OCI-LY1 (cell line): Measurements from ENCODE around the gene HUS1.

ENCODE experiments used
- CTCF ChIP-seq: fragments of 200-600 bp; sonication (generic), shearing (Covaris generic); IDR thresholded peaks from 2 replicates; pipeline ENCODE4 v1.5.1; 2017; ENCODE audit warnings: mild to moderate bottlenecking, antibody characterized with exemption, low read length, moderate library complexity, mixed read lengths
- EZH2 ChIP-seq: fragments of 200-600 bp; sonication (generic), shearing (Covaris generic); IDR thresholded peaks from 2 replicates; pipeline ENCODE4 v1.8.0; 2017; ENCODE audit warnings: borderline replicate concordance, mixed run types, mild to moderate bottlenecking, antibody characterized with exemption, low read length, moderate library complexity, mixed read lengths

- TF ChIP-seq CTCF = no peak
- no peak for TF ChIP-seq EZH2
Measured at GRCh38 chr7:47952224-47952623, 27.2 kb downstream of the HUS1 start.
